ENCODE results near the gene PRRG1.
"Not testable (repeated sequence)": the region's sequence is repeated elsewhere in the genome, so short reads cannot be mapped to it uniquely, and the experiment has no call there.

Gene PRRG1

DNA sequence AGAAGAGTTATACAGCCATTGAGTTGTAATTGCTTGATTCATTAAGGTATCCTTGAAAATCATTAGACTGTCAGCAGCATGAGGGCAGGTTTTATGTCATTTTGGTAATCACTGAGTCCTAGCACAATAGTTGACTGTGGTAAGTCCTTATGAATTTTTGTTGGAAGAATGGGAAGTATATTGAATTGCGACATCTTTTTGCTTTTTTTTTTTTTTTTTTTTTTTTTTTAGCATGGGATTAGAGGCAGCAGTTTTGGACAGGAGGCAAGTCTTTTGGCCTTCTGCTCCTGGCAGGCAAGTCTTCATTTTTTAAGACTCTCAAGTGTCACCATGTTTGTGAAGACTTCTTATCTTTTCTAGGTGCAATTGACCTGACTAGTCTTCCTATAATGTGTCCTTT, 29.7 kb downstream of the PRRG1 start:
- DNase-seq (ENCODE audit: low spot score), result no peak

DNA sequence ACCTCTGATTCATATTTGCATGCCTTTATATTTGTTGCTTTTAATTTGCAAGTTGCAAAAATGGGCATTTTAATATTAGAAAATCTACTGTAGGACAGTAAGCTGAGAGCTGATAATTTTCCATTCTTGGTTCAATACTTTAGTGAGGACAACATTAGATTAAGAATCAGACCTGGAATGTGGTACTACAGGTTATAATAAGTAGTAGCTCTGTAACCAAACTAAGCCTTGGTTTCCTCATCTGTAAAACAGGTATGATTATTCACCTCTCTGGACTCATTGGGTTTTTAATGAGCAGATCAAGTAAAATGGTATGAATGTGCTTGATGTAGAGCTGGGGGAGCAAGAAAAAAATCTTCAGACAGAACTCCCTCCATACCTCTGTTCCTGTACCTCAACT, 31.1 kb downstream of the PRRG1 start:
- DNase-seq (ENCODE audit: low spot score), result no peak

DNA sequence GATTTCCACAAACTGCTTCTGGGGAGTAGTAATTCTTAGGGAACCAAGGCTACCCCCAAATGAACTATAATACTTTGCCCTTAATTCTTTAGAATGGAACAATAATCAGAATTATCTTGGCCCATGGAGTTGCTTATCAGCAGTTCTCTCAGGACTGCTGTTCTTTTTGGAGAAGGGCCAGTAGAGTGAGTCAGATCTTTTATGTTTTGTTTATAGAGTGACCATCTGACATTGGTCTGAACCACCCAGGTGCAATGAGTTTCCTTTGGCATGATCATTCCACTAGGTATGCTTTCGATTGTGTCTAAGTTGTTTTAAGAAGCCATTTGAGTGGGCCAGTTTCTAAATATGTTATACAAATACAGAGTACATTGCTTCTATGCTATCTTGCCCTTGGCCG, 31.8 kb downstream of the PRRG1 start:
- DNase-seq (ENCODE audit: low spot score), result no peak

DNA sequence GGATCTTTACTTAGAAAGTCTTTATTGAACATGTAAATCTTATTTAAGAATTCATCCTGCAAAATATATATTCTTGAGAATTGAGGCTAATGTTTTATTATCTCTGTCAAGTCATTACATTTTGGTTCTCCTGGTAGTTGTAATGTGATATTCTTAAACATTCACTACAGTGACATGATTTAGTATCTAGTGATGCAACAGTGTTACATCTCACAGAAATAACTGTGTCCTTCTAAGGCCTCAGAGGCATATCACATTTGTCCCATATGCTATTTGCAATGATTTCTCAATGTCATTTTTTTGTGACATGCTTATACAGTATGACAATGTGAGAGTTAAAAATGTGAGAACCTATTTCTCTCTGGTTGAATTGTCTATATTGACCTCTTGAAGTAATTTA, 34.1 kb downstream of the PRRG1 start:
- DNase-seq (ENCODE audit: low spot score), result no peak

DNA sequence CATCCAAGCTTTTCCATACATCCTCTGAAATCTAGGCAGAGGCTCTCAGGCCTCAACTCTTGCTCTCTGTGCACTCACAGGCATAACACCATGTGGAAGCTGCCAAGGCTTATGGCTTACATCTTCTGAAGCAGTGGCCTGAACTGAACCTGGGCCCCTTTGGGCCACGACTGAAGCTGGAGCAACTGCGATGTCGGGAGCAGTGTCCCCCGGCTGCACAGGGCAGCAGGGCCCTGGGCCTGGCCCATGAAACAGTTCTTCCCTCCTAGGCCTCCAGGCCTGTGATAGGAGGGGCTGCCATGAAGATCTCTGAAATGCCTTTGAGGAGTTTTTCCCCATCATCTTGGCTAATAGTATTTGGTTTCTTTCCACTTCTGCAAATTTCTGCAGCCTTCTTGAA, 39.2 kb downstream of the PRRG1 start:
- no peak for DNase-seq (ENCODE audit: low spot score)

DNA sequence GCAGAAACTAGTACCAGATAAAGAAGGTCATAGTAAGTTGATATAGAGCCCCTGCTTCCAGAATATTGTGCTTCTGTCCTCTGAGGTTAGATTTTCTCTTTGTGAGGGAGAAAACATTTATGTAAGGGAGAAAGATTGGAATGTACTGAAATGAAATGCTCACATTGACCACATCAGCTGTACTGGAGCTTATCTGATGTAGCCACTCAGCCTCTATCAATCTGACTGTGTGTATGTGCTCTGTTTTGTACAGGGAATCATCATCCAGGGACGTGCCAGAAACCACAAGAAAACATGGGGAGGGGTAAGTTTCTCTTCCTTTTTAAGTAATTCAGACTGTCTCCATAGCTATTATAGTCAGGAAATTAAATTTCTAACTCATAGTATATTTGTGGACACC, 56.8 kb downstream of the PRRG1 start:
- DNase-seq (ENCODE audit: low spot score), result no peak

DNA sequence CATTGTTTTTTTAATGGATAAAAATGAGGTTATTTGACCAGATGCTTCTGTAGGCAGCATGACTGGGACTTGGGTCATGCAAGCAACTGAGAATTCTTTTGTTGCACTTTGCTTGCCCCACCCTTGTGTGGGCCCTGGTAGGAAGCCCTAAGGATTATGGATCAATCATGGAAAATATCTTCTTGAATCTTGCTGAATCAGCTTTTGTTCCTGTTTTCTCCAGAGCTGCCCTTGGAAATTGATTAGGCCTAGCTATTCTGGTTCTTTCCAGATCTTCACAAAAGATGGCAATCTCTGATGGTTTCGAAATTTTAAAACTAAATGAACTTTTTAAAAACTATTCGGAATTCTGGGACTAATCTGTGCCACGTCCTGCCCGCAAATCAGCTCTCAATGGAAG, 58.6 kb downstream of the PRRG1 start:
- DNase-seq (ENCODE audit: low spot score), result no peak

DNA sequence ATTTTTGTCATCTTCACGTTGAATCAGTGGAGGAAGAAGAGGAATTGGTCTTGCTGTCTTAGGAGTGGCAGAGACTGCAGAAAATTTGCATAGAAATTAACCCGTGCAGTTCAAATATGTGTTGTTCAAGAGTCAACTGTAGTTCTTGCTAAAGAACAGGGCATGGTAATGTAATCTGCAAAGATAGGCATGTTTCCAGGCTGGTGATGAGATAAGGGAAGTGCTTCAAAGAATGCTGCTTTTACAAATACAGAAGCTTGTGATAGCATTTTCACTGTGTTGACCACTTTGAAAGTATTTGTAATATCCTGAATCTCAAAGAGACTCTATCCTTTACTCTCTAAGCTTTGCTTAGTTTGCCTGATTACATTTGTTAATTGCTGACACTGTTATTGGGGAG, 60.1 kb downstream of the PRRG1 start:
- no peak for DNase-seq (ENCODE audit: low spot score)

DNA sequence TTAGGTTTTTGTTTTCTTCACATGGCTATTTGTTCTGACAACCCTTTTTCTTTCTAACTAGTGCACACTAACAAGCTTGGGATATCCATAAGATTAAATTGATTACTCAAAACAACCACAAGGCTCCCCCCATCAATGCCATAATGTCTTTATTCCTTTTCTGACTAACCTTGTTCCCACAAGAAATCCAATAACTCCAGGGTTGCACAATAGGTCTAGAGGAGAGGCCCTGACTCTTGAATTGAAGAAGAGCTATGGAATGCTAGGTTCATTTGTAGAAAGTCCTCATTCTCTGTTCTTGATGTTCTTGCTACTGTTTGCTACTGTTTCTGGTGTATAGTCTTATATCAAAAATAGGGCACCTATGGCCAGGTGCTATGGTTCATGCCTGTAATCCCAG, 71.0 kb downstream of the PRRG1 start:
- DNase-seq (ENCODE audit: low spot score), result no peak

DNA sequence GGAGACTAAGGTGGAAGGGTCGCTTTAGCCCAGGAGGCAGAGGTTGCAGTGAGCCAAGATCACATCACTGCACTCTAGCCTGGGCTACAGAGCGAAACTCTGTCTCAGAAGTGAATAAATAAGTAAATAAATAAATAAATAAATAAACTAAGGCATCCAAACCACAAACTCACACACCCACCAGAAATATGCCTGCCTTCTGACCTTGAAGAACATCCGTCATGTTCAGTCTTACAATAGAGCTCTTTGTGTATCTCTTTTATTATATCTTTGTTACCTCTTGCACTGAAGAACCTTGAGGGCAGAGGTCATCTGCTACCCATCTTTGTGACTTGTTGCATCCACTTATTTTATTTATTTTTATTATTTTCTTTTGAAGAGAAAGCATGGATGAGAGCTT, 71.6 kb downstream of the PRRG1 start:
- DNase-seq (ENCODE audit: low spot score), result no peak

DNA sequence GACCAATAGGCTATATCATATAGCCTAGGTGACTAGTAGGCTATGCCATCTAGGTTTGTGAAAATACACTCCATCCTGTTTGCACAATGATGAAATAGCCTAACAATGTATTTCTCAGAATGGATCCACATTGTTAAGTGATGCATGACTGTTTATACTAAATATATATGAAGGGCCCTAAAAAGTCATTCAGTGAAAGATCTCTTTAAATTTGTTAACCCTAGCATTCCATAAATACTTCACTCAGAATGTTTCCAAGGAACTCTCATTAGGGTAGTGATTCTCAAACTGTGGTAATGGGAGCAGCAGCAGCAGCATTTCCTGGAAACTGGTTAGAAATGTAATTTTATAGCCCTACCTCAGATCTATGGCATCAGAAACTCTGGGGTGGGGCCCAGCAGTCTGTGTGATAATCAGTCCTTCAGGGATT, 74.9 kb downstream of the PRRG1 start:
- no peak for DNase-seq (ENCODE audit: low spot score)

DNA sequence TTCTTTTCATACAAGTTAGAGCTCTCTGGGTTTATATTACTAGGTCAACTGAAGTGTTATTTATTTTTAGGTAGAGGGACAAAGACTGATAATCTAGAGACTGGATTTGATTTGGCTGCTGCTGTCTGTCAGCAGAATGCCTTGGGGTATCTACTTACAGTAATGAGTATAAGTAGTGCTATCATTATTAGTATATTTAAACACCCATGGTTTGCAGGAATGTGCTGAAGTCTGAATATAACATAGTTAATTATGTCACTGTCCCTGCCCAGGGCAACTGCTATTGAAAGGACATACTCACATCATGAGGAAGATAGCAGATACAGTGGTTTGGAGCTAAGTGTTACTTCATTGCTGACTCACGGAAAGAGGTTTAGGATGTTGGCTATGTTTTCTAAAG, 76.2 kb downstream of the PRRG1 start:
- DNase-seq (ENCODE audit: low spot score), result no peak

DNA sequence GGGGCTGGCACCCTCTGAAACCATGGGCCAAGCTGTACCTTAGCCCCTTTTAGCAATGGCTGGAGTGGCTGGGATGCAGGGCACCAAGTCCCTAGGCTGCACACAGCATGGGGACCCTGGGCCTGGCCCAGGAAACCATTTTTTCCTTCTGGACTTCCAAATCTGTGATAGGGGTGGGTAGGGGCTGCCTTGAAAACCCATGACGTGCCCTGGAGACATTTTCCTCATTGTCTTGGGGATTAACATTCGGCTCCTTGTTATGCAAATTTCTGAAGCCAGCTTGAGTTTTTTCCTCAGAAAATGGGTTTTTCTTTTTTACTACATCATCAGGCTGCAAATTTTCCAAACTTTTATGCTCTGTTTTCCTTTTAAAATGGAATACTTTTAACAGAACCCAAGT, 79.8 kb downstream of the PRRG1 start:
- not testable (repeated sequence) for DNase-seq (ENCODE audit: low spot score)

DNA sequence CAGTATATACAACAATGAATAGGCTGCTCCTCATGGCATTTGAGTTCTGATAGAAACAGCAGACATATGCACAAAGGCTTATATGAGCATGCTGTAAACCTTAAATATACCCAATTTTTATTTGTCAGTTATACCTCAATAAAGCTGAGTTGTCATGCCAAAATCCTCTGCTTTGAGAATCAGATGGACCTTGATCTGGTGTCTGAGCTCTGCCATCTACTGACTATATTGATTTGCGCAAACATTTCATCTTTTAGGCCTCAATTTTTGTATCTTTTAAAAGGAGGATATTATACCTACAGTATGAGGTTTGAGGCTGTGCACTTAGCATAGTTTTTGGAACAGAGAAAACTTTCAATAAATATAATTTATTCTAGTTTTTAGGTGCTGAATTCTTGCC, 85.2 kb downstream of the PRRG1 start:
- DNase-seq (ENCODE audit: low spot score), result no peak

DNA sequence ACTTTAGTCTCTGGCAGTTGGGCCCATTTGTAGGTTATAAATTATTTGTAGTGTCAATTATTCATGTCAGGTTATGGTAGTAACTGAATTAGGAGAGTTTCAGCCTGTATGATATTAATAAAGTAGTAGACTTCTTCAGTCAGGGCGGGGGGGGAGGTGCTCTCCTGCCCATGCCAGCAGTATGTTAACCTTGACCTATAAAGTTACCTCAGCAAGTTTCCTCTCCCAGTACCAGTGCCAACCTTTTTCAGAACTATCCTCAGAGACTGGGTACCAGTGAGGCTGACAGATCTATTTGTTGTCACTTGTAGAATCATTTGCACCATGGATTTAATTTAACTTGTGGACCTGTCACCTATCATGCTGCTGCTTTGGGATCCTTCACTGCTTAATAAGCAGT, 88.0 kb downstream of the PRRG1 start:
- DNase-seq (ENCODE audit: low spot score), result no peak

DNA sequence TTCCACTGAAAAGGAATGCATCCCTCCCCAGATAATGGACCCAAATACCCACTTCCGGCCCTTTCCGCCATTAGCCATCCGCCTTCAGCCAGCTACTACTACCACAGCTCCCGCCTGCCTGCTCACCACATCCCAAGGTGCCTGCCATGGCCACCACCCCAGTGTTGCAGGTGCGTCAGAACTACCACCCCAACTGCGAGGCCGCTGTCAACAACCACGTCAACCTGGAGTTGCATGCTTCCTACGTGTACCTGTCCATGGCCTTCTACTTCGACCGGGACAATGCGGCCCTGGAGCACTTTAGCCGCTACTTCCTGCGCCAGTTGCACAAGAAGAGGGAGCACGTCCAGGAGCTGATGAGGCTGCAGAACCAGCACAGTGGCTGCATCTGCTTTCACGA, 92.2 kb downstream of the PRRG1 start:
- no peak for DNase-seq (ENCODE audit: low spot score)

DNA sequence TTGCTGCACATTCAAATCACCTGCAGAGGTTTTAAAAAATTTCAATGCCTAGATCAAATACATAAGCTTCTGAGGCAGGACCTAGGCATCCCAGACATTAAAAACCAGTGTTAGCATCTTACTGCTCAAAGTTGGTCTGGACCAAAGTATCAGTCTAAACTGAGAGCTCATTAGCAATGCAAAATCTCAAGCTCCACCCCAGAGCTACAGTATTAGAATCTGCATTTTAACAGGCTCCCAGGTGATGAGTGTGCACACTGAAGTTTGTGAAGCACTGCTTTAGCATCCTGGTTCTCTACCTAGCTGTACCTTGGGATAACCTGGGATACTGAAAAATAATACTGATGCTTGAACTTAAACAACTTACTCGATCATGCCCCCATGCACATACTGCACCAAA, 96.0 kb downstream of the PRRG1 start:
- no peak for DNase-seq (ENCODE audit: low spot score)

DNA sequence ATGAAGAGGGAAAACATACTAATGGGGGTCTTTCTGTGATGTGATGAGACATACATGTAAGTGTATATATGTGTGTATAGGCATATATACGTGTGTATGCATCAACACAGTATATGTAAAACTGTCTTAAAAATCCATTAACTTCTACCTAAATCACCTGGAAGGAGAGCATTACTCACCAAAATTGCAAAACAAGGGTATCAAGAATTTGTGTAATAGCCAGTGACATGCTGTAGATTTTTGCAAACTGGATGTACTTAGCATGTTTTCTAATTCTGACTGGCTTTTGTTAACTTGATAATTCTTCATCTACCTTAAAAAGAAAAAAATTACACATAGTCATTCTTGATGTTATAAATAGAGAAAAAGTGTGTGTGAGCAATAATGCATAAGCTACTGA, 104.7 kb downstream of the PRRG1 start:
- no peak for DNase-seq (ENCODE audit: low spot score)

DNA sequence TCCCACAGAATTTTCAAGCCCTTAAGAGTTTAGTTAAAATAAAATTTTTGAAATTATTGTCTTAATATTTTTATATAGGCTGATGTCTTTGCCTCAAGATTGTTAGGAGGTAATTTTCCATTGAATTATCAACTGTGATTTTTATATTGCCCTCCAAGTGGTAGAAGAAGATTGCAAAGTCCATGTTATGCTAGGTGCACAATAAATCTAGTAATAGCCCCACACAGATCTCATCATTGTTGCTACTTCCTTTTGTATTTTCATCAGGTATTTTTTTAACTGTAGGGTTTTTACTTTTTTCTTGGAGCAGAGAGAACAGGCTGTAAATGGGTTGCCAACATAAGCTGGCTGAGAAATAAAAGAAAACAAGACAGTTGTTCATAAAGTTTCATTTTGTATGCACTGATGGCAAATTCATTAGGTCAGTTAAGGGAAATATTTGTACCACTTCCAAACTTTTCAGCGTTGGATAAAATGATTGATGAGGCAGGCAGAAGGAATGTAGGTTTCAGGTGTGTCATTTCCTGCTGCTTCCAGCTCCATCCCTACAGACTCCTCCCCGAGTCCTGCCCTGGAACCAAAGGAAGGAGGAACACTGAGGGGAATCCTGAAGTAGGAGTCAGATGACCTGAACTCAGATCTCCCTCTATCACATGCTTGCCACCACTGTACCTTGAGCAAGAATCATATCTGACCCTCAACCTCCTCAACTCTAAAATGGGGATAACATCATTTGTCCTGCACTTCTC, 105.5 kb downstream of the PRRG1 start:
- DNase-seq (ENCODE audit: low spot score), result no peak

DNA sequence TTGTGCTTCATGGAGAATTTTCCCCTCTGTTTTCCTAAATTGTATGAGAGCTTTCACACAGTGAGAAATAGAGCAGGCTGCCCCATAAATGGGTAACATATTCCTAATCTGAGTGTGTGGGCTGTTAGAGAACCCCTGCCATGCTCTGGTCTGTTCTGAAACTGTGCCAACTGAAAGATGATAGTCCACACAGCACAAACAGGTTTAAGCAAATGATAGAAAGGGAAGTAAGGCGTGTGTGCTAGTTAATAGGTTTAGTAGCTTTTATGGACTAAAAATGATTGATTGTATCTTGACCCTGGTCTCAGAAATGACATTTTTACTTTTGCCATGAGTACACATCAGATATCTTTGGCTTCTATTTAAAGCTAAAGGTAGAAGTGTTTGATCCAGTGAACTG, 106.2 kb downstream of the PRRG1 start:
- DNase-seq (ENCODE audit: low spot score), result no peak

DNA sequence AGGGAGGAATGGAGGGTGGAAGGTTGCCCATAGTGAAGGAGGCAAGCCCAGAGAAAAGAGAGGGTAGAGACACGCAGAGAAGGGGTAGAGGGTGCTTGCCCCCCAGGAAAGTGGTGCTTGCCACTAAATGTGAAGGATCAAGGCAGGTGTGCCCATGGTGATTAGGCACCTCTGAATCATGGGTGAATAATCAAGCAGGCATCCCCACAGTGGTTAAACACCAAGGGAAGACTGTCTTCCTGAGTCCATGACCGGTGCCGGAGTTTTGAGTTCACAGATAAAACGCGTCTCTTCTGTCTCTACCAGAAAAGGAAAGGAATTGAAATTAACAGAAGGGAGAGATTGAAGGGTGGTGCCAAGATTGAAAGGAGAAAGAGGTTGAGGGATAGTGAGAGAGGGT, 111.1 kb downstream of the PRRG1 start:
- DNase-seq (ENCODE audit: low spot score), result not testable (repeated sequence)

DNA sequence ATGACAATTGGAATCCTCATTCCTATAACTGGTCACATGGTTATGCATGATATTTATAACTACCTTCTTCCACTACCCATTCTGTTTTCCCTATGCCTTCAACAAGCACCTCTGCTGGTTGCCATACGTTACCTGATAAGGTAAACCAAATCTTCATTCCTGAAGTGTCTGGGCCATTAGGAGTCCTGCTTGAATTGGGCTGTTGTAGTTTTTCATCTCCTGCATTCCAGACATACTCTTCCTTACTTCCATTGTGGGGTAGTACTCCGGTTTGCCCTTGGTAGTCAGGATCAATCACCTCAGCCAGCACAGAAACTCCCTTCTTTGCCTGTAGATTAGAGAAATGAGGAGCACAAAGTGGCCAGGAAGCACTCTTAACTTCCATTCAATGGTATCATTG, 113.2 kb downstream of the PRRG1 start:
- no peak for DNase-seq (ENCODE audit: low spot score)

DNA sequence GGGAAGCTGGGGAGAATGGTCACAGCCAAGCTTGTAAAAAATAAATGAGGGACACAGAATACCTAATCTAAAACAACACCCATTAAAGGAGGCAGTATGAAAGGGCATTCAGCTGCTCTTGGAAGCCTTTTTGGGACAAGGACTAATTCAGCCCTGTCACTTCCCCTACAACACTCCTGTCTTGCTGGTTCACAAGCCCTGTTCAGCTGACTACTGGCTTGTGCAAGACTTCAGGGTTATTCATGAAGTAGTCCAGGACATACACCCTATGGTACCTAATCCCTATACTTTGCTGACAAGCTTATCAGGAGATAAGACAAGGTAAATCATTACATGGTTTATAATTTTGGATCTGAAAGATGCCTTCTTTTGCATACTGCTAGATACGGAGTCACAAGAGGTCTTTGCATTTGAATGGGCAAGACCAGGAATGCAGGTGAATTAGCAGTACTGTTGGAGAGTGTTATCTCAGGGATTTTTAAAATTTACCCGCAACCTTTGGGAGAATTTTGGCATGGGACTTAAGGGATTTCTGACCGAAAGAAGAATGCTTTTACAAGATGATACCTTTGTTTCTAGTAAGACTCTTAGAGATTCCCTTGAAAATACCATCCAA, 119.1 kb downstream of the PRRG1 start:
- no peak for DNase-seq (ENCODE audit: low spot score)

DNA sequence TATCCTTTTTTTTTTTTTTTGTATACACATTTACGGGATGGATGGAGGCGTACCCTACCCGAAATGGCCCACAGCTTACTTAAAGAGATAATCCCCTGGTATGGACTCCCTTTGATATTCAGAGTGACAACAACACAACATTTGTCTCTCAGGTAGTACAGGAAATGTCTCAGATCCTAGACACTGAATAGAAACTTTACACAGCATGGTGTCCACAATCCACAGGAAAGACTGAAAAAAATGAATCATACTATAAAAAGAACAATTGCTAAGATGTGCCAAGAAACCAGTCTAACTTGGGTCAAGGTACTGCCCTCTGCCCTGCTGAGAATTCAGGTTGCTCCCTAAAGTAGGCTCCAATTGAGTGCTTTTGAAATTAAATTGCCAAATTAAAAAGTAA, 121.5 kb downstream of the PRRG1 start:
- DNase-seq (ENCODE audit: low spot score), result no peak
